Stimulated activated naive CD8-positive, alpha-beta T cell treated with anti-CD3 and anti-CD28 coated beads, Interleukin-15, Interleukin-2, amounts not matched to agents 100 ng/mL and 50 ng/mL, for 24 hours (primary cell): ENCODE data around the gene DGCR2.
"Not testable (repeated sequence)": the region's sequence is repeated elsewhere in the genome, so short reads cannot be mapped to it uniquely, and the experiment has no call there.

Experiments used
- H3K27ac Mint-ChIP-seq: one replicate; pipeline ENCODE4 v1.8.0; 2021; ENCODE audit warnings: mild to moderate bottlenecking, mixed read lengths
- H3K27me3 Mint-ChIP-seq: one replicate; pipeline ENCODE4 v1.8.0; 2021; ENCODE audit warnings: mixed read lengths
- H3K36me3 Mint-ChIP-seq: one replicate; pipeline ENCODE4 v1.8.0; 2021; ENCODE audit warnings: low read depth, mixed read lengths
- H3K4me1 Mint-ChIP-seq: one replicate; pipeline ENCODE4 v1.8.0; 2021; ENCODE audit warnings: low read depth, mixed read lengths
- H3K4me3 Mint-ChIP-seq: one replicate; pipeline ENCODE4 v1.8.0; 2021; ENCODE audit warnings: mild to moderate bottlenecking, mixed read lengths
- H3K9me3 Mint-ChIP-seq: one replicate; pipeline ENCODE4 v1.8.0; 2021; ENCODE audit warnings: mixed read lengths

DGCR2 gene

DNA sequence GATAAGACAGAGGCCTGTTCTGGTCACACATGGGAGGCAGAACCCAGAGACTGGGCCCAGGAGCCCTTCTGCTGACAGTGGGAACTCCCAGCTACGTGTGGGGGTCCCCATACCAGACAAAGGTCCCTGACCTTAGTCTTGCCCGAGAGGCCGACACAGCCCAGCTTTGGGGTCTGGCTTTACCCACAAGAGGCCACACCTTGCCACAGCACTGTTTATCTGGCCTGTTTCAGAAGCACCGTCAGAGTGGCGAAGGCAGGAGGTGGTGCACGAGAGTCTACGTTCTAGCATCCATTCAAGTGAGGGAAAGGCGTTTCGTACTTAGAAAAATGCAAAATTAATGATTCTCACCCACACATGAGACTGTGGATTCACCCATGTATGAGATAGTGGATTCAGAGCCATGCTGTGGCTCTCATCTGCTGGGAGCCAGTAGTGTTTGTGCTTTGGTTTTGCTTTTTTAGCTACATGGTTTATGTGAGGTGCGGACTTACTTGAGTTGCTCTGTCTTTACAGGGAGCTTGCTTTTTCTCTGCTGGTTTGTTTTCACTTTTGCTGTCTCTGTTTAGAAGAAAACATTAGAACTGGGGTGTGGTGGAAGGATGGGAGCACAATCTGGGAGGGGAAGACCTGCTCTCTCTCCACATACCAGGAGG lies 129.5 kb downstream of the DGCR2 start:
- Mint-ChIP-seq H3K27me3 (peaks cover 24% of the 10 kb centered on the region), H3K4me3 (no peak overlapping the region), H3K4me1 (no peaks in the 10 kb centered on the region), H3K9me3 (no peaks in the 10 kb centered on the region), H3K27ac (no peak overlapping the region), H3K36me3 (no peaks in the 10 kb centered on the region)

DNA sequence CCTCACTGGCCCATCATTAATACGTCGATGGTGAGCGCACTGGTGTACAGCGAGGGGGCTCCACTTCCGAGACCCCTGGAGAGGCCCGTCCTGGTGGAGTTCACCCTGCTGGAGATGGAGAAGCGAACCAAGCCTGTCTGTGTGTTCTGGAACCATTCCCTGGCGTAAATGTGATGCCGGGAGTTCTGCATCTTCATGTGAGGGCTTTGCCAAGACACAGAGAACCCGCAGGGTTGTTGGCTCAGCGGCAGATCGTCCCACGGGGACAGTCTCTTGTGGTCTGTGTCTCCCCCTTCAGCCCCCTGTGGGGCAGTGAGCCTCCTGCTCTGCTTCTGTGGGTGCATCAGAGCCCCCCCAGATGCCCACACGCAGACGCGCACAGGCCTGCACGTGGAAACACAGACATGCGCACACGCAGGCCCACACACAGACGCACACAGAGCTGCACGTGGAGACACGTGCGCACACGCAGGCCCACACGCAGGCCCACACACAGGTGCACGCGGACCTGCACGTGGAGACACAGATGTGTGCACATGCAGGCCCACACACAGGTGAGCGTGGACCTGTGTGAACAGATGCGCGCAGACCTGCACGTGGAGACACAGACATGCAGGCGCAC lies 130.3 kb downstream of the DGCR2 start:
- Mint-ChIP-seq H3K9me3 (no peaks in the 10 kb centered on the region), H3K27ac (no peak overlapping the region), H3K4me3 (no peak overlapping the region), H3K27me3 (peaks cover 18% of the 10 kb centered on the region), H3K36me3 (no peaks in the 10 kb centered on the region), H3K4me1 (no peaks in the 10 kb centered on the region)

DNA sequence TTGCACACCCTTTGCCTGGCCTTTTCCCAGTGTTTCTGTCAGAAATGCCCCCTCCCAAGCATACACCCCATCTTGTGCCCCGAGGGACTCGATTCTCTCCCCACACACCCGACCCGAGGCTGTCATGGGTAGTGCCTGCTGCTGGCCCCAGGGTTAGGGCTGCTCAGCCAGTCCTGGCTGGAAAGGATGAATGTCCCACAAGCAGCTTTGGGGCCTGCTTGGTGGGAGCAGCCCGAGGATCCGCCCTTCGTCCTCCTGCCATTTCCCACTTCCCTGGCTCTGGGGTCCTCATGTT lies 131.1 kb downstream of the DGCR2 start:
- H3K36me3 Mint-ChIP-seq, result no peaks in the 10 kb centered on the region
- no peaks in the 10 kb centered on the region for H3K9me3 Mint-ChIP-seq
- no peak overlapping the region for H3K4me3 Mint-ChIP-seq
- peaks cover 12% of the 10 kb centered on the region for H3K27me3 Mint-ChIP-seq
- H3K27ac Mint-ChIP-seq, result no peak overlapping the region
- no peaks in the 10 kb centered on the region for H3K4me1 Mint-ChIP-seq

DNA sequence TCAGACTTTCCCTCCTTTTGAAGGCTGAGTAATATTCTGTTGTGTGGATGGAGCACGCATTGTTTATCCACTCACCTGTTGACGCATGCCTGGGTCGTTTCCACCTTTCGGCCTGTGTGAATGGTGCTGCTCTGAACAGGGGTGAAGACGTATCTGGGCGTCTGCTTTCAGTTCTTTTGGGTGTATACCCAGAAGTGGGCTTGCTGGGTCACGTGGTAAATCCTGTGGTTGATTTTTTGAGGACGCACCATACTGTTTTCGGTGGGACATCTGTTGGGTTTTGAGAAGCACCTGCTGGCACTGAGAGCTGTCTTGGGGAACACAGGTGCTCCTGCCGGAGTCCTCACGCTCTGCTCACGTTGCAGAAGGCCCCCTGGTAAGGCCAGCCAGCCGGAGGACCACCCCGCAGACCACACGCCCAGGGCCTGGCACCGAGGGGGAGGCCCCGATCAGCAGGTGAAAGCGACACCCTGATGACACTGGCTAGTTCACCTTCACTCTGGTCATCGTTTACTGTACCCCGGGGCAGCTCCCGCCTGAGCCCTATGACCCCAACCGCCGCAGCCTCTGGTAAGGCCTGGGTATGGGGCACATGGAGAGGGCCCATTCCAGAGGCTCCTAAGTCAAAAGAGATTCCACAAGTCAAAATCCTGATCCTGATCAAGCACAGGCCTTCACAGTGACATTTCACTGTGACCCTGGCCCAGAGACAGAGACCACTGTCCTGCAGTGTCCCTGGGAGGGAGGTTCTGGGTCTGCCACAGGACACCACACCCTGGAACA lies 131.7 kb downstream of the DGCR2 start:
- H3K4me3 Mint-ChIP-seq, result no peak overlapping the region
- peaks cover 12% of the 10 kb centered on the region for H3K27me3 Mint-ChIP-seq
- H3K27ac Mint-ChIP-seq, result no peak overlapping the region
- no peaks in the 10 kb centered on the region for H3K36me3 Mint-ChIP-seq
- H3K4me1 Mint-ChIP-seq, result no peaks in the 10 kb centered on the region
- no peaks in the 10 kb centered on the region for H3K9me3 Mint-ChIP-seq

DNA sequence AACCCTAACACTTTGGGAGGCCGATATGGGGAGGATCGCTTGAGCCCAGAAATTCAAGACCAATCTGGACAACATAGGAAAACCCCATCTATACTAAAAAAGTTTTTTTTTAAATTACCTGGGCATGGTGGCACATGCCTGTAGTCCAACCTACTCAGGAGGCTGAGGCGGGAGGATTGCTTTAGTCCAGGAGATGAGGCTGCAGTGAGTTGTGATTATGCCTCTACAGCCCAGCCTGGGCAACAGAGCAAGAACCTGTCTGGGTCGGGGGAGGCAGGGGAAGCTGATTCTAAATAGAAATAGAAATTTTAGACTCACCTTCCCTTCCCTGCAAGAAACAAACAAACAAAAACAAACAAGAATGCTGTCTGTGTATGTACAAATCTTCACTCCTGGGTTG lies 133.3 kb downstream of the DGCR2 start:
- no peak overlapping the region for H3K4me3 Mint-ChIP-seq

DNA sequence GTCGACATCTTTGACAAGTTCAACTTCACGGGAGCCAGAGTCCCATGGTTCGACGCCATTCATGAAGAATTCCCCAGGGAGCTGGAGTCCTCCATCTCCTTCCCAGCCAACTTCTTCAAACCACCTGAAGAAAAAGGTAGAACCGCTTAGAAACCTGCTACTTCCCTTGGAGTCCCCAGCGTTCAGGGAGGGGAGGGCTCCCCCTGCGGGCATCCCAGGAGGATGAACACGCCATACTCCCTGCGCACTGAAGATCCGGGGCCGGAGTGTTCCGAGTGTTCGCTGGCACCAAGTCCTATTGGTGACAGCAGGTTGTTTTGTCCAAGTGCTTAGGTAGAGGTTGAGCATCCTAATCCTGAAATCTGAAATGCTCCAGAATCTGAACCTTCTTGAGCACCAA lies 134.4 kb downstream of the DGCR2 start:
- Mint-ChIP-seq H3K4me1 (no peaks in the 10 kb centered on the region), H3K9me3 (no peaks in the 10 kb centered on the region), H3K4me3 (no peak overlapping the region), H3K27ac (no peak overlapping the region), H3K27me3 (peaks cover 6% of the 10 kb centered on the region), H3K36me3 (no peaks in the 10 kb centered on the region)

More for the DNA sequence above, 133.3 kb downstream of the DGCR2 start:
- Mint-ChIP-seq H3K27me3 (peaks cover 12% of the 10 kb centered on the region), H3K9me3 (no peaks in the 10 kb centered on the region), H3K27ac (no peak overlapping the region), H3K4me1 (no peaks in the 10 kb centered on the region), H3K36me3 (no peaks in the 10 kb centered on the region)

DNA sequence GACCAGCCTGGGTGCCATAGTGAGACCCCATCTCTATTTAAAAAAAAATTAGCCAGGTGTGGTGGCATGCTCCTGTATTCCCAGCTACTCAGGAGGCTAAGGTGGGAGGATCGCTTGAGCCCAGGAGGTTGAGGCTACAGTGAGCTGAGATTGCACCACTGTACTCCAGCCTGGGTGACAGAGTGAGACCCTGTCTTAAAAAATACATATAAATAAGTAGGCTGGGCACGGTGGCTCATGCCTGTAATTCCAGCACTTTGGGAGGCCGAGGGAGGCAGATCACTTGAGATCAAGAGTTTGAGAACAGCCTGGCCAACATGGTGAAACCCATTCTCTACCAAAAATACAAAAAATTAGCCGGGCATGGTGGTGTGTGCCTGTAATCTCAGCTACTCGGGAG lies 135.1 kb downstream of the DGCR2 start:
- H3K36me3 Mint-ChIP-seq, result not testable (repeated sequence)

More for the DNA sequence above, 135.1 kb downstream of the DGCR2 start:
- not testable (repeated sequence) for H3K9me3 Mint-ChIP-seq, H3K27ac Mint-ChIP-seq, H3K27me3 Mint-ChIP-seq, H3K4me1 Mint-ChIP-seq, H3K4me3 Mint-ChIP-seq
